GOT3 (cell line): ENCODE data around the gene SLC2A4.

Experiments used
- DNase-seq: peaks from one replicate; lab custom pipeline; 2025; ENCODE audit warnings: mixed read lengths; lab: John Stamatoyannopoulos, UW

SLC2A4 gene

DNA sequence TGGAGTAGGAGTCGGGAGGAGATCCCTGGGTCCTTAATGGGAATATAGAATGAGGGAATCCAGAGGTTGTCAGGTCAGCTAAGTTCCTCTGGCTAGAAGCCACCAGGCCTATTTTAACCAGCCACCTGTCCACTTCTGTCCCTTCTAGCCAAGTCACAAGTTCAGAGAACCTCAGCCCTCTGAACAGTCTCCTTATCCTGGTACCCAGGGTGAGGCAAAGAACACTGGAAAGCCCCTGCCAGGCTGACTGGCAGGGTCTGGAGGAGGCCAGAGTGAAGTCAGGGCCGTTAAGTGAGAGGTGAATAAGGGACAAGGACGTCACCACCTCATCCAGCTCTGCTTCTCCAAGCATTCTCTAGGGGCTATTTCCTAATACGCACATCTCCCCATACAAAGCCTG is 32.7 kb upstream of the SLC2A4 start:
- DNase-seq: no peak

DNA sequence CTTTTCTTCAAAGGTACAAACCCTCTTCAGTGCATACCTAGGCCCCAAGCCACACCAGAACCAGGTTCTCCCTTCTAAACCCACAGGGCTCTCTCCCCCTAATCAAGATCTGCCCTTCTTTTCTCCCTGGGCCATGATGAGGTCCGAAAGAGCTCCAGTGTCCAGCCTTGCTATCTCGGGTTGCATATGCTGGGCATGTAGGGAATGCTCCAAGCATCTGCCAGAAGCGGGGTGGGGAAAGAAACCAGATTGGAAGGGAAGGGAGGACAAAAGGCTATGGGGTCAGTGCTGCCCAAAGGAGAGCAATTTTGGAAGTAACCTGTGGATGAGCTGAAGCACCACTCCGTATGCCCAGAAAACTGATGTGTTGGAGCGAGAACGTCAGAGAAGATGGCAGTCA is 32.3 kb upstream of the SLC2A4 start:
- no peak for DNase-seq

DNA sequence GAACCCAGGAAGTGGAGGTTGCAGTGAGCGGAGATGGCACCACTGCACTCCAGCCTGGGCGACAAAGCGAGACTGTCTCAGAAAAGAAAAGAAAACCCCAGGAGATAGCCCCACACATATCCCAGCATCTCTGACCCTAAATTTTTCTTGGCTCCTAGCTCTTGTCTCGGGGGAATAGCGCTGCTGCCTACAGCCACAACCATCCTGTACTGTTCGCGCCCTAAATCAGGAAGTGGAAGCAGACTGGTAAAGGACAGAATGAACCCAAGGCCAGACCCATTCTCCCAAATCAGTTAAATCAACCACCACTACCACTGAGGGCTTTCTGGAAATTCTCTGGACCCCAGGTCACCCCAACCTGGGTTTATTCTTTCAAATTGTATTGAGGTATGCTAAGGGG is 31.7 kb upstream of the SLC2A4 start:
- no peak for DNase-seq

DNA sequence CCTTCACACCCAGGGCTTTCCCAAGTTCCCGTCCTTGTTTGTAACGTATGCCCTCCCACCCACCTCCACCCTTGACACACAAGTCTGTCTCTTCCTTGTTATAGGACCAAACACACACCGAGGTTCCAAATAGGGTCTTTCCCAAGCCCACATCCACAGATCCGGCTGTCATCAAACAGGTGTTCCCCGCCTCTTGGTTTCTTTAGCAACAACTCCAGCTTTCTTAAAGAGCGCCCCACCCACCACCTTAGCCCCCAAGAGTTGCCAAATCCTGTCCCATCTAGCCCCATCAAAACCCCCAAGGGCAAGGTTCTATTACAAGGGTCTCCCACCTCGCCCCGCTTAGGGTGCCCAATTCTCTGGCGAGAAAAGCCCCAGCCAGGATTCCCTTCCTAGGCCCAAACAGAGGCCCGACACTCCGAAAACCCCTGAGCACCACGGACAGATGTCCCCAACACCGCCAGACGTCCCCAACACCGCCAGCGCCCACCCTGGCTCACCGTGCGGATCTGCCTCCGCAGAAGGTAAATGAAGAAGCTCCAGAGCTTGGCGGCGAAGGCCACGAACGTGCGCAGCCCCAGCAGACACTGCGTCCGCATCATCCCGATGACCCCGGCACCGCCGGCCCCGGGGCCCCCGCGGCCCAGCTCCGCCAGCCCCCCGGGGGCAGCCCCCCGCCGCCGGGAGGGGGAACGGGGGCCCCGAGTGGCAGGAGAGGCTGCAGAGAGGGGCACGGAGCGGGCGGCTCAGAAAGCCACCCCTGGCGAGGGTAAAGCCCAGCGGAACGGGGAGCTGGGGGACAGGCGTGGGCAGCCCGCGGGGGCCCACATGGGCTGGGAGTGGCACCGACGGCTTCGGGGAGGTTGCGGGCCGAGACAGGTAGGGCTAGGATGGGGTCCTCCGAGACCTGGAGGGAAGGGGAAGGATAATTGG is 30.6 kb upstream of the SLC2A4 start:
- DNase-seq: no peak

DNA sequence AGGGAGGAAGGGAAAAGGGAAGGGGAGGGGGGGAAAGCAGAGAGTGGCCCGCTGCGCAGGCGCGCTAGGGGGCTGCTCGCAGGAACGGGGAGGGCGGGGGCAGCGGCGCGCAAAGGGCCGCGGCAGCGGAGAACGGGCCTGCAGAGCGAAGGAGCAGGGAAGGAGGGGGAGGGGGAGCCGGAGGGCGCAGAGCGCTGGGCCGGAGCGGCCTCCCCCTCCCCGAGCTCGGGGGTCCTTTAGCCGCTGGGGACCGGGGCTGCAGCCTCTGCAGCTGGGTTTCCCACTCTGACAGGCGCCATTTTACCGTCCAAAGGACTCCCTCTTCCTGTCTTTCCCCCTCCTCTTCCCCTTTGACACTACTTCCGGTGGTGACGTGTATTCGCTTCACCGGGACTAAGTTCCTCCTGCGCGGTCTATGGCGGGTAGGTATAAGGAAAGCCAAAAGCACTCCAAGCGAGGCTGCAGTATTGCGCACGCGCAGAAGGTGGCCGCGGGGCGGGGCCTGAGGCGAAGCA is 29.8 kb upstream of the SLC2A4 start, which contains the start of gene CTDNEP1:
TSS of gene CTDNEP1 (minus strand) at position 74 of the 515 bp plus-strand sequence. CDS start 438 bp downstream, outside the sequence.
- DNase-seq: peak; percentile 93

DNA sequence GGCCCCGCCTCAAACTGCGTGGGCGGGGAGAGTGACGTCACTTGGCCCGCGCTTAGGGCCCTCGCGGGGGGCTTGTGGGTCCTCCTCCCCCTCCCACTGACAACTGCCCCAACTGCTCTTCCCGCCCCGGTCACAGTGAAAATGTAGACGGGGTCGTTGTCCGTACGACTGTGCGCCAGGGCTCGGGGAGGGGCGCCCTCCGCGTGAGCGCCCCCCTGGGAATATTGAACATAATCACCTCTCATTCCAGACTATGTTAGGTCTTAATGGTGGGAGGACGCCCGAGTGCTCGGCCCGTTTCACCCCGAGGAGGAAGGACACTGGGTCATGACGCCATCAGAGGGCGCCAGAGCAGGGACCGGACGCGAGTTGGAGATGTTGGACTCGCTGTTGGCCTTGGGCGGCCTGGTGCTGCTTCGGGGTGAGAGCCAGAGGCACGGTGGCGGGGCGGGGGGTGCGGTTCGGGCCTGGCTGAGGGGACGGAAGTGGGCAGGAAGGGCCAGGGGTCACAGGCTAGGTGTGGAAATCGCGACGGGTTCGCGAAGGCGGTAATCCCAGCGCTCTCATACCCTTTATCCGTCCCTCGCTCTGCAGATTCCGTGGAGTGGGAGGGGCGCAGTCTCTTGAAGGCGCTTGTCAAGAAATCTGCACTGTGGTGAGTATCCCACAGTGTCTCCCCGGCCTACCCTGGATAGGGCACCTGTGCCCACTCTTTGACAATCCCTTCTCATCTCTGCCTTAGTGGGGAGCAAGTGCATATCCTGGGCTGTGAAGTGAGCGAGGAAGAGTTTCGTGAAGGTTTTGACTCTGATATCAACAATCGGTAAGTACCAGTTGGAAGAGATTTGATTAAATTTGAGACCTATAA is 29.1 kb upstream of the SLC2A4 start, which contains the start of gene ELP5:
TSS of gene ELP5 (plus strand) at position 40 of the 868 bp plus-strand sequence. CDS start at position 376, 336 bp downstream.
- DNase-seq: peak; percentile 83

DNA sequence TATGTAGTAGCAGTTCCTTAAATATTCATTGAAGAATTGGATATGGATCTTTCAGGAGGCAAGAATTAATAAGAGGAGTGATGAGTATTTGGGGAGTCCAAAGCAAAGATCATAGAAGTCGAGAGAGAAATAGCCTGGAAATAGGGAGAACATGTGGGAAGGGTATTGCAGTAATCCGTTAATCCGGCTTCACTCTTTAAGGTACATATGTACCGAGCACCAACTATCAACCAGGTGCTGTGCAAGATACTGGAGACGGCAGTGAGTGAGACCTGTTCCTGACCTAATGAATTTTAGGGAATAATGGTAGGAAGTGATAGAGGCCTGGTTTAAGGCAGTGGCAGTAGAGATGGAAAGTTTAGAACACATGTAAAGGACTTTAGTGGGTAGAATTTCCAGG is 28.4 kb upstream of the SLC2A4 start:
- no peak for DNase-seq

DNA sequence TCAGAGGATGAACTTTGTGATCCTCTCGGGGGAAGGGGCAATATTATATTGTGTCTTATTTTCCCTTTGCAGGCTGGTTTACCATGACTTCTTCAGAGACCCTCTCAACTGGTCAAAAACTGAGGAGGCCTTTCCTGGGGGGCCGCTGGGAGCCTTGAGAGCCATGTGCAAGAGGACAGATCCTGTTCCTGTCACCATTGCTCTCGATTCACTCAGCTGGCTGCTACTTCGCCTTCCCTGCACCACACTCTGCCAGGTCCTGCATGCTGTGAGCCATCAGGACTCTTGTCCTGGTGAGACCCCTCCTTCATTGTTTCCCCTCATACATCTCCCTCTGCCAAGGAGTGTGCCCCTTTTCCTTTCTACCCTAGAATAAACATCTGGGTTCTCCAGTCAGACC is 27.0 kb upstream of the SLC2A4 start:
- DNase-seq: no peak

DNA sequence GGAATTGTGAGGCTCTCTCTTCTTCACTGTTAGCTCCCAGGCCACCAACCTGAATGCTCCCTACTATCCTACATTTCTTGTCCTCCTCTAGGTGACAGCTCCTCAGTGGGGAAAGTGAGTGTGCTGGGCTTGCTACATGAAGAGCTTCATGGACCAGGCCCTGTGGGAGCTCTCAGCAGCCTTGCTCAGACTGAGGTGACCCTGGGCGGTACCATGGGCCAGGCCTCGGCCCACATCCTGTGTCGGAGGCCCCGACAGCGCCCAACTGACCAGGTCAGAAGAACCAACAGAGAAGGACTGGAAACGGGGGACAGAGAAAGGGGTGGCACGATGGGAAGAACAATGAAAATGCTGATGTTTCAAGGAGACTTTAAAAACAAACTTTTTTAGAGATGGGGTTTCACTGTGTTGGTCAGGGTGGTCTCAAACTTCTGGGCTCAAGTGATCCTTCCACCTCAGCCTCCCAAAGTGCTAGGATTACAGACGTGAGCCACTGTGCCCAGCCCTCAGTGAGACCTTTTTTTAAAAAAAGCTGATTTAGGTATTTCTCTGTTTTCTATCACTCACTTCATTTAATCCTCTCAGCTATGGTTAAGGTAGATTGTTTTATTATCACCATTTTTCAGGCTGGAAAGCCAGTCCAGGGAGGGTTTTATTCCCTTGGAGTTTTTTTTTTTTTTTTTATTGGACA is 24.6 kb upstream of the SLC2A4 start:
- DNase-seq: no peak

DNA sequence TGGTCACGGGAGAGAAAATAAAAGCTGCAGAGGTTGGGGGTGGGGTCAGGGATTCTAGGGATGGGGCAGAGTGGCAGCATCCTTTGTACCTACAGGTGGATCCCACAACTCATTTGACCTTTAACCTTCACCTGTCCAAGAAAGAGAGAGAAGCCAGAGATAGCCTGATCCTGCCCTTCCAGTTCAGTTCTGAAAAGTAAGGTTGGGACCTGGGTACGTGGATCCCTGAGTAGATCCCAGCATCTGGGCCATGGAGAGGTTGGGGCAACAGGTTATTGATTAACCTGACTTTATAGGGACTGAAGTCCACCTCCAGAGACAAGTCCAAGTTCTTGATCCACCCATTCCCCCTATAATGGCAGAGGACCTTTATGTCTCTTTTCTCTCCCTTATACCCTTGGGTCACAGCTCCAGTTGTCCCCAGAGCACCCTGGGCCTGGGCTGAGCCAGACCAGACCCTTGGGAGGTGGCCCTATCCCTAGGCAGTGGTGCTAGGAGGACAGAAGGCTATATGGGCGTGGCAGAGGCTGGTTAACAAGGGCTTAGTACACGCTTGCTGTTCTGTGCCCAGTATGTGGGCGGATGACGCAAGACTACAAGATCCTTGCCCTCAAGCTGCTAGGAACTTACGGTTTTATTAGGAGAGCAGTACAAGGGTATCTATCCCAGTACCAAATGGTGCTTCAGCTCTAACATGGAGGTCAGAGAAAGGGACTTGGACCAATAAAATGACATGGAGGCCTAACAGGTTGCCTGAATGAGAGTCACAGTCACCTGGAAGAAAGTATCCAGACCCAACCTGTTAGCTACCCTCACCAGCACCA is 22.6 kb upstream of the SLC2A4 start:
- DNase-seq: no peak

DNA sequence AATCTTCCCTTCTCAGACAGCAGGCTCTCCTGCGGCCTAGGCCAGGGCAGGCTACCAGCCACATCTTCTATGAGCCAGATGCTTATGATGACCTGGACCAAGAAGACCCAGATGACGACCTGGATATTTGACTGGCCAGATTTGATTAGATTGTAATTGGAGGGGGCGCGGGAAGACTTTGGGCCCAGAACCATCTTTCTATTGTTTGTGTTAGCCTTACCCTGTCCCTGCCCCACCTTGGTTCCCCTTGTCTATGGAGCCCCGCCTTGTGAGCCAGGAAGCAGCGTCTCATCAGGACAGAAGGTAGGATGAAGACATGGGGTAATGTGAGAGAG is 22.0 kb upstream of the SLC2A4 start:
- DNase-seq: no peak

DNA sequence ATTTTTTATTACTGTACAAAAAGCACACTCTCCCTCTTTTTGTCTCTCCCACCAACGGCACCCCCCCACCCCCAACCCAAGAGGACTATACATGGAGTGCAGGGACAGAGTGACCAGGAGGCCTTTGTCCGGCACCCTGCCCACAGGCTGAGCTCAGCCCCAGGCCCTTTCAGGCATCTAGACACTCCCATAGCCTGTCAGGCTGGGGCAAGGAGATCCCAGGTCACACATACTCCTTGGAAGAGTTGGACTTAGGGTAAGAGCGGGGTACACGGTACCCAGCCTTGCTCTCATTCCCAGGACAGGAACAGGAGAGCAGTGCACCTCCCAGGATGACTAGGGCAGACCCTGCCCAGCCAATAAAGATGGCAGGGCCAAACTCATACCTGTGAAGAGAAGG is 21.4 kb upstream of the SLC2A4 start:
- DNase-seq: no peak

DNA sequence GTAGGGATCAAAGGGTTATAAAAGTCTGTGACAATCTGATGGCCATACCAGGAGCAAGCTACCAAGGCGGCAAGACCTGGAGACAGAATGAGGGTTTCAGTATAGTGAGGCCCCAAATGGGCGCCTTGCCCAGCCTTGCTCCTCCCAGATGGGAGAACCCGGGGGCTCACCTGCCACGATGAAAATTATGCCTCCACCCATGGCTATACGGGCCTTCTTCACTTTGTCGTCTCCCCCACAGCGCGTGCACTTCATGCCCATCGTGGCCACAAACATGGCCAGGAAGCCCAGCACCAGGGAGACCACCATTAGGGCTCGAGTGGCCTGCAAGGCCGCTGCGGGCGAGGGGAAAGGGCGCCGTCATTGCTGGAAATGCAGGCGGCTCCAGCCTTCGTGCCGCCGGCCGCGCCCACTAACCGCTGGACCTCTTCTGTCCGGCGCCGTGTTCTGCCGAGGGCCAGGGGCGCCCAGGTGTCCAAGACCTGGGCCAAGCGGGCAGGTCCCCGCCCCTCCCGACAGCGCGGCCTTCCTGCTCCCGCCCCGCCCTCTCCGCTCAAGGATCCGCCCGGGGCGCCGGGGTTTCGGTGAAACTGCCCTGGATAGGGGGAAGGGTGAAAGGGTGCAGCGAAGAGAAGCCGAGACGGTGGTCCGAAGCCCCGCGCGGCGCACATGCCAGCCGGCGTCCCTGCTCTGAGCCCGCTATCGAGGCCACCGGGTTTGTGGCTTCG is 20.7 kb upstream of the SLC2A4 start:
- no peak for DNase-seq

DNA sequence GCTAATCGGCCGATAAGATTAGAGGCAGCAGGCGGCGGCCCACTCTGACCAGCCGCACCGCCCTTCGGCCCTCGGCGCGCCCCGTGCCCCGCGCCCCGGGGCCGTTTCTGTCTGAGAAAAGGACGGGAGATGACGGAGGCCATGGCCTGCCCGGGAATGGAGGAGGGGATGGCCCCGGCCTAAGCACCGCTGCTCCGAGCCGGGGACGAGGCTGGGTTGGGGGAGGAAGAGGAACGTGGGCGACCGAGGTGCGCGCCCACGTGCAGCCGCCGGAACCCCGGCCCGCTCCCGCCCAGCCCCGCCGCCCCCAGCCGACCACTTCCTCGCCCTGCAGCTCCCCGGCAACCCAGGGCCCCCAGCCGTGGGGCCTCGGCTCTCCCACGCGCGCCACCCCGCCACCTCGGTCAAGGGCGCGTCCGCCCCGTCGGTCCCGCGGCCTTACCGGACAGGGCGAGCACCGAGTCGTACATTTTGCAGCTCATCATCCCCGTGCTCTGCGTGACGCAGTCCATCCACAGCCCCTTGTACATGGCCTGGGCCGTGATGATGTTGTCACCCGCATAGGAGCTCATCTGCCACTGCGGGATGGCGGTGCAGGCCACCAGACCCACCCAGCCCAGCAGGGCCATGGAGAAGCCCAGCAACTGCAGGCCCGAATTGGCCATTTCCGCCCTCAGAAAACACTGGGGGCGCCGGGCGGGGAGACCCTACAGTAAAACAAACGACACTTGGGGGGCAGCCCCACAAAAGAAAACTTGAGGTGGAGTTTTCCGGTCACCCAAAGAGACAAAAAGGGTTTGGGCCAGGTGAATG is 19.9 kb upstream of the SLC2A4 start:
- DNase-seq: no peak

DNA sequence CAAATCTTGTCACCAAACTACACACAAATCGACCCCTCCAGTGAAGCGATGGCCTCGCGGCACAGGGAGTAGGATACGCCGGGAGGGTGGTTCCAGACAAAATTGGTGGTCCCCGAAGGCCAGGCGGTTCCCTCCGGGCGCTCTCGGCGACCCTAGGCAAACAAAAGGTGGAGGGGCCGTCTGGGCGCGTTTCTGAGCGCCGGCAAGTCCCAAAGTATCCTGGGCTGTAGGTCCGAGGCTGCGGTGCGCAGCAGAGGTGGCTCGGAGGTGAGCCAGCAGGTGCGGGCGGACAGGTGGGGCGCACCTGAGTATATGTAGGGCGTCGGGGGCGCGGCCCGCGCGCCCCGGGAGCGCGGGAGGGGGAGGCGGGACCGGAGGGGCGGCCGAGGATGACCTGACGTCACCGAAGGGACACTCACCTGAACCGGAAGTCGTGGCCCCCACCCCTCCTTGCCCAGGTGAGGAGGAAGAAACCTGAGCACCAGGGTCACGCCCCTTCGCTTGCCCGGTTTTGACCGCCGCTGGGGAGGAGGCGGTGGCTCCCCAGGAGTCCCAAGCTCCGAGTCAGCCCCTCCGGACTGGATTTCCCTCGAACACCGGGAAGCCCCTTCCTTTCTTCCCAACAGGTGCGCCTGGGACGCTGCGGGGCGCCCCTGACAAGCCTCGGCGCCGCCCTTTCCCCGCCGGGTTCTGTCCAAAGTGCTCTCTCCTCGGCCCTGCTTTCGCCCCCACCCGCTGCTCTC is 19.2 kb upstream of the SLC2A4 start, which contains the start of gene CLDN7:
TSS of gene CLDN7 (minus strand) at position 287 of the 743 bp plus-strand sequence. CDS start 435 bp downstream, outside the sequence.
- no peak for DNase-seq

DNA sequence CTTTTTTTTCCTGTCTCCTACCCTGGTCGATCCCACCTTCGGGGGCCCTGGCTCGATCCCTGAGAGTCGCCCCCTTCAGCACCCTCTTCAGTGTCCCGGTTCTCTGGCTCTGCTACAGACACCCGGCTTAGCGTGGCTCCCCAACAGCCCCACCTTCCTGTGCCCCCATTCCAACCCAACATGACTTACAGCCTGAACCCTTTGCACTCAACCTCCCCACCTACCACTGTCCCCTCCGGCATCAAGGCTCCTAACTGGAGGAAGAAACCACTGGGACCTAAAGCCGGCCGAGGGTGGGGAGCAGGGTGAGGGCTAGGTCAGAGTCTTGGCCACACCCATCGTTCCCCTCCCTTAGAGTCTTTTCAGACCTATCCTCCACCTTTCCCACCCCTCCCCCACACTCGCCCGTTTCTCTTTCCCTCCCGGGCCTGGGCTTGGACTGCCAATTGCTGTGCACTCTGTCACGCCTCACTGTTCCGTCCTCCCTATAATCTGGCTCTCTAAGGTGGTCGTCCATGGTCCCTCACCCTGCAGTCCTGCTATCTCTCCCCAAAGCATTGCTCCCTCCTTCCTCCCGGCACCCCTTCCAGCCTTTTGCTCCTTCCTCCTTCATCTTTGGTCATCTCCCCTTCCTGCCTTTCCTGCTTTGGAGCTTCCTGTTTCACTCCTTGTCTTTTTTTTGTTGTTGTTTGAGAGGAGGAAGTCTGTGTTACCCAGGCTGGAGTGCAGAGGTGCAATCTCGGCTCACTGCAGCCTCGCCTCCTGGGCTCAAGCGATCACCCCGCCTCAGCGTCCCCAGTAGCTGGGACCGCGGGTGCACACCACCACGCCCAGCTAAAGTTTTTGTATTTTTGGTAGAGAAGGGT is 18.4 kb upstream of the SLC2A4 start:
- DNase-seq: no peak

DNA sequence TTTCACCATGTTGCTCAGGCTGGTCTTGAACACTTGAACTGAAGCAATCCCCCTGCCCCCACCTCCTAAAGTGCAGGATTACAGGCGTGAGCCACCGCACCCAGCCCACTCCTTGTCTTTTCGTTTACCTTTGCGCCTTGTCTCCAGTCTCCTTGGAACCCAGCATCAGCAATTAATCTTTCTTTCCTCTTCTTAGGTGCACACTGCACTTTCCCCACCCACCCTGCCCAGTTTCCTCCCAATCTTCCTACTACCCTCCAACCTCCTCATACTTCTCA is 17.8 kb upstream of the SLC2A4 start:
- no peak for DNase-seq

DNA sequence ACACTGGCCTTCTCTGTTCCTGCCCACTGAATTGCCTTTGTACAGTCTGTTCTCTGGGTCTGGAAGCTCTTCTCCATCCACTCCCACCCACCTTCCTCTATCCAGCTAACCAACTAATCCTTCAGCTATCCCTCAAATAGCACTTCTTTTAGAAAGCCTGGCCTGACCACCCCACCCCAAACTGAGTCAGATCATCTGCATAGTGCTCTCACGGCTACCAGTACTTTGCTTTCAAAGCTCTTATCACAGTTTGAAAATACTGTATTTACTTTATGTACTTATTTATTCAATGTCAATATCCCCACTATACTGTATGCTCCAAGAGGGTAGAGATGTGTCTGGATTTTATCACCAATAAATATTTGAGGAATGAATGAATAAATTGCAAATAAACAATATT is 14.7 kb upstream of the SLC2A4 start:
- DNase-seq: no peak
